H1 (cell line): ENCODE data around the gene IL7R. TPM values are rescaled to one million over a fixed set of nuclear protein-coding genes. Genes with fewer than 3 reads are reported as not detected.

Source experiments
- CTCF ChIP-seq, 3 experiments: IDR thresholded peaks; 1 replicate in 2 of 3; 2 replicates in 1 of 3; pipeline versions ENCODE4 v1.5.1 to v1.6.1; 2011; ENCODE audit warnings: low read length in 3 of 3, mild to moderate bottlenecking in 3 of 3, inconsistent platforms in 2 of 3, low read depth in 1 of 3, moderate library complexity in 1 of 3; ENCODE audit not compliant: insufficient read depth in 1 of 3; ENCODE audit errors: control extremely low read depth in 1 of 3
- POLR2AphosphoS5 ChIP-seq: IDR thresholded peaks from 2 replicates; pipeline ENCODE4 v1.6.1; 2011; ENCODE audit warnings: low read depth, low read length
- SP2 ChIP-seq: IDR thresholded peaks from 2 replicates; pipeline ENCODE4 v1.6.1; 2012; ENCODE audit warnings: mild to moderate bottlenecking, low read length, inconsistent platforms
- SRF ChIP-seq: IDR thresholded peaks from 2 replicates; pipeline ENCODE4 v1.6.1; 2011; ENCODE audit warnings: mild to moderate bottlenecking, low read depth, low read length, moderate library complexity
- TCF12 ChIP-seq: IDR thresholded peaks from 2 replicates; pipeline ENCODE4 v1.6.1; 2011; ENCODE audit warnings: low read depth, mild to moderate bottlenecking, low read length
- USF2 ChIP-seq: IDR thresholded peaks from 2 replicates; pipeline ENCODE4 v1.6.1; 2011; ENCODE audit warnings: low read length, improper control_type of control experiment
- polyA plus RNA-seq, 7 experiments: library from polyadenylated mRNA; depleted of rRNA in 3 of 7; stranded (reverse) in 5 of 7; unstranded in 2 of 7; fragments of >200 nt in 5 of 7; fragments of 200-250 nt in 2 of 7; gene quantifications; 1 replicate in 5 of 7; 2 replicates in 1 of 7; 4 replicates in 1 of 7; pipeline versions ENCODE4 v1.2.1 to v1.2.3, GENCODE V29; 2011 to 2013; ENCODE audit warnings: missing spikeins in 2 of 7, mixed read lengths in 2 of 7
- total RNA-seq: library from RNA; stranded (reverse); fragmentation: NEBNext Ultra II Directional; extraction: Animal tissue kit (Norgen Biotek cat#: 25700); gene quantifications from 2 replicates; pipeline ENCODE4 v1.2.1, GENCODE V29; 2021

Gene IL7R
- total and polyA plus RNA-seq, 2 of the 8 experiments (the other 6 are each of a cell fraction or from before 2014, with no cell fraction given) = not detected

DNA sequence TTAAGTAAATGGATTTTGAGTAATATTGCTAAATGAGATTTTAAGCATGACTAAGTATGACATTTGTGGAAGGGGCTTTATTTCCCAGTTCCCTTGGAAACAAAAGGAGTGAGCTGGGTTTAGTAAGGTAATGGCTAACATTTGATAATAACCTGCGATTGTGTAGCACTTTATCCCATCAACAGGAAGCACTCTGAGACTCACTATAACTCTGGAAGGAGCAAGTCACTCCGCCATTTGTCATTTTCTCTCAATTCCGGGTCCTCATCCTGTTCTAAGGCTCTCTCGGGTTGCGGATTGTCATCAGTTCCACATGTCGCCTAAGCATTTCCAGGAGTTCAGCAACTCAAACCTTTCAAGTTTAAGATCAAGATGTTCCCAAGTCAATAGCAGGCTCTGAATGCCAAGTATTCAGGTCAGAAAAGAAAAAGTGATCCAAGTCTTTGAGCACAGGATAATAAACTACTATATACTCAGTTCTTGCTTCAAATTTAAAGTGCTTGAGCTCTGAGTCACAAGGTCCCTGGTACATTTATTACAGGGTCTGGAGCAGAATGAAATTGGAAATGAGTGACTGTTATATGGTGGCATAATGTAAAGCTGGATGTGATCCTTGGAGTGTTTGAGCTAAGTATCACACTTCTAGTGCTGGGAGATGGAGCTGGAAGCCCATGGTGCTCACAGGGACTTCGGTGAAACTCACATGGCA is 42.4 kb downstream of the IL7R start (continued):
- TF ChIP-seq USF2 (no peak), POLR2AphosphoS5 (no peak), CTCF (IDR thresholded peaks at IDR 0.05; ENCODE audit: control extremely low read depth in 1 of 3, insufficient read depth in 1 of 3, low read depth in 1 of 3, low read length in 3 of 3) (no peak), TCF12 (no peak), SRF (no peak), SP2 (no peak)
